Uterus (tissue), 4 donors: ENCODE data around the gene MRTFB. TPM values are rescaled to one million over a fixed set of nuclear protein-coding genes. Genes with fewer than 3 reads are reported as not detected.

Experiments
- DNase-seq, 2 donors: peaks; one replicate each; pipeline ENCODE4 v3.0.0-alpha.2; 2019 to 2020
- H3K27ac ChIP-seq, 2 donors: fragments of 200-600 bp; sonication (generic); 1 replicate in 1 of 2; 2 replicates in 1 of 2; pipeline ENCODE4 v1.5.1; 2016 to 2018
- H3K27me3 ChIP-seq, 2 donors: fragments of 200-600 bp; sonication (generic); one replicate each; pipeline ENCODE4 v1.5.1; 2018 to 2019; ENCODE audit warnings: control low read depth in 1 of 2
- H3K36me3 ChIP-seq, 2 donors: fragments of 200-600 bp; sonication (generic); one replicate each; pipeline ENCODE4 v1.5.1; 2019; ENCODE audit warnings: control low read depth in 1 of 2
- H3K4me1 ChIP-seq, 2 donors: fragments of 200-600 bp; sonication (generic); one replicate each; pipeline ENCODE4 v1.5.1; 2018 to 2019; ENCODE audit warnings: control low read depth in 1 of 2
- H3K4me3 ChIP-seq, 2 donors: fragments of 200-600 bp; sonication (generic); 1 replicate in 1 of 2; 2 replicates in 1 of 2; pipeline ENCODE4 v1.5.1; 2018 to 2019; ENCODE audit warnings: mild to moderate bottlenecking in 1 of 2
- H3K9me3 ChIP-seq, 2 donors: fragments of 200-600 bp; sonication (generic); one replicate each; pipeline ENCODE4 v1.5.1; 2019; ENCODE audit warnings: control low read depth in 1 of 2
- POLR2A ChIP-seq, 2 donors: fragments of 450-650 bp; IDR thresholded peaks; one replicate each; pipeline ENCODE4 v1.6.1; 2016; ENCODE audit warnings: antibody characterized with exemption in 2 of 2, mild to moderate bottlenecking in 1 of 2, moderate library complexity in 1 of 2
- intact Hi-C: fragments of 100-400 bp; cut with DNase I; formaldehyde crosslinking; loops from one replicate; pipeline ENCODE4 v1.15.1; 2023; ENCODE audit warnings: low total_unique reads
- total RNA-seq, 4 donors: library from RNA; depleted of rRNA in 3 of 4; stranded (reverse); fragments of >200 nt in 3 of 4; gene quantifications; one replicate each; pipeline versions ENCODE4 v1.1.0 to v1.2.4, GENCODE V29; 2014 to 2023
- TF ChIP-seq, protein P1 (sequence below), 4 experiments: fragments of 200-600 bp in 2 of 4; fragments of 450-650 bp in 2 of 4; sonication (generic) in 2 of 4; IDR thresholded peaks; one replicate each; pipeline ENCODE4 v1.5.1; 2016 to 2019; ENCODE audit warnings: antibody characterized with exemption in 4 of 4, mild to moderate bottlenecking in 2 of 4, moderate library complexity in 1 of 4
- donor health status: DM: yes; HTN: yes; CAD: no.

The MRTFB gene
- total RNA-seq, 4 donors from 2014 or later, result 49.8 to 178 (median 75.1) TPM

DNA sequence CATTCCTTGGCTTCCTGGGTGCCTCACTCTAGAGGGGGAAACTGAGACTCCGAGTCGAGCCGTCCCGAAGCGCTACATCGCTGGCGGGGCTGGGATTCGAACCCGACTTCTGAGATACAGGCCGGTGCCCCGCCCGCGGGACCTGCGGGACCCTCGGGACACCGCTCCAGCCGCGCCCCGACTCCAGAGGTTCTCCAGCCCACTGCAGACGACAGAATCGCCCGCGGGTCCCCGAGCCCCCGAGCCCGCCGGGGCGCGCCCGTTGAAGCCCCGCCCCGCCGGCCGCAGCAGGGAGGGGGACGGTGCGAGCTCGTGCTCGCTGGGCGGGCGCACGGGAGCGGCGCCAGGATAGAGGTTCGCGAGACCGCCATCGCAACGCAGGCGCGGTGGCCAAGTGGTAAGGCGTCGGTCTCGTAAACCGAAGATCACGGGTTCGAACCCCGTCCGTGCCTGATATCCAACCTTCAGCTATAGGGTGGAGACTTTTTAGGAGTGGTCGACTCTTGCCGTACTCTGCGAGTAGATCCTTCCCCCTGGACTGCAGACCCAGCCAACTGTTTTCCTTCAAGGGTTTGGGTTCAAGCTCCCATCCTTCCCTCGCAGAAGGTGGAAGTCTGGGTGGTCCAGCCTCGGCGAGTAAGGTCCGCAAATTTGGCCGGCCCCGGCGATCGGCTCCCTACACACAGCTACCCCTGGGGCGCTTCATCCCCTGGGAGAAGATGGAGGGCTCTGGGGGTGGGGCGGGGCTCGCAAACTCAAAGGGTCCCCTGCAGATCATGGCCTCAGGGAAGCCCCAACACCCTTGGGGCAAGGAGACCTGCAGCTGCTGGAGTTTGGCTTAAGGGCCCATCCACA lies 214.6 kb downstream of the MRTFB start:
- no peaks in the 10 kb centered on the region for H3K36me3 ChIP-seq
- no peaks in the 10 kb centered on the region for H3K27me3 ChIP-seq
- H3K9me3 ChIP-seq, result no peaks in the 10 kb centered on the region
- intact Hi-C loops, result no loop called here
- TF ChIP-seq, protein P1, sequence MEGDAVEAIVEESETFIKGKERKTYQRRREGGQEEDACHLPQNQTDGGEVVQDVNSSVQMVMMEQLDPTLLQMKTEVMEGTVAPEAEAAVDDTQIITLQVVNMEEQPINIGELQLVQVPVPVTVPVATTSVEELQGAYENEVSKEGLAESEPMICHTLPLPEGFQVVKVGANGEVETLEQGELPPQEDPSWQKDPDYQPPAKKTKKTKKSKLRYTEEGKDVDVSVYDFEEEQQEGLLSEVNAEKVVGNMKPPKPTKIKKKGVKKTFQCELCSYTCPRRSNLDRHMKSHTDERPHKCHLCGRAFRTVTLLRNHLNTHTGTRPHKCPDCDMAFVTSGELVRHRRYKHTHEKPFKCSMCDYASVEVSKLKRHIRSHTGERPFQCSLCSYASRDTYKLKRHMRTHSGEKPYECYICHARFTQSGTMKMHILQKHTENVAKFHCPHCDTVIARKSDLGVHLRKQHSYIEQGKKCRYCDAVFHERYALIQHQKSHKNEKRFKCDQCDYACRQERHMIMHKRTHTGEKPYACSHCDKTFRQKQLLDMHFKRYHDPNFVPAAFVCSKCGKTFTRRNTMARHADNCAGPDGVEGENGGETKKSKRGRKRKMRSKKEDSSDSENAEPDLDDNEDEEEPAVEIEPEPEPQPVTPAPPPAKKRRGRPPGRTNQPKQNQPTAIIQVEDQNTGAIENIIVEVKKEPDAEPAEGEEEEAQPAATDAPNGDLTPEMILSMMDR (IDR thresholded peaks at IDR 0.05), result peak in 1 of 4 experiments; percentile 16
- peak; percentile 46 to 60 for TF ChIP-seq POLR2A (IDR thresholded peaks at IDR 0.05)
- peak; percentile 92 to 96 for DNase-seq
- H3K4me1 ChIP-seq, result no peaks in the 10 kb centered on the region
- H3K4me3 ChIP-seq, result peak overlapping the region; percentile 82 to 85
- peak overlapping the region; percentile 93 to 94 for H3K27ac ChIP-seq

DNA sequence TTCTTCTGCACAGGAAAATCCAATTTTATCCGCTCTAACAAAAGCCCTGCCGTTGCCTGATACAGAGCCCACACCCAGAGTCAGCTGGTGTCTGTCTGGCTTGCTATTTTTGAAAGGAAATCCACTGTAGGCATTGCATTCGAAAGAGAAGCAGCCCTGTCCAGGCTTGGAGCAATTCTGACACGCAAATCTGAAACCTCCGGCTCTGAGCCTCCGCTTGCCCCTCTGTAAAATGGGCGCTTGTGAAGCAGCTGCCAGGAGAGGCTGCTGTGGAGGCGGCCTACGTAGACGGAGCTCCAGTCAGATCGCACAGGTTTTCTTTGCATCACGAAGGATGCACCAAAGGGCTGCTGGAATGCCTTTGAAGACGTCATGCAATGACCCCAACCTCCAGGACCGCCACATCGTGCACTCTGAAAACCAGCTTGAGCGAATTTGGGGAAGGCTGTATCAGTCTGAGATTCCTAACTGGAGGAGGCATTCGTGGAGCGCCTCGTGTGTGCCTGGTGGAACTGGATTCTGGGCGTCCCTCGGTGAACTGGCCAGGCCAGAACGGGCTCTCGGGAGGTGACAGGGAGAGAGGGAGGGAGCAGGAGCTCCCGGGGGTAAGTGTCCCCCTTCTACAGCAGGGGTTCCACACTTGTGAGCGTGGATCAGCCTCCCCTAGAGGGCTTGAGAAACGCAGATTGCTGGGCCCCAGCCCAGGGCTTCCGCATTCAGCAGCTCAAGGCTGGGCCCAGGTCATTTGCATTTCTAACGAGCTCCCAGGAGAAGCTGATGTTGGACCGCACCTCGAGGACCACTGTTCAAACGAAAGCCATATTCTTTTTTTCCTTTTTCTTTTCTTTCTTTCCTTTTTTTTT lies 215.5 kb downstream of the MRTFB start:
- no peaks in the 10 kb centered on the region for H3K9me3 ChIP-seq
- TF ChIP-seq, protein P1 (IDR thresholded peaks at IDR 0.05), result no peak
- TF ChIP-seq POLR2A (IDR thresholded peaks at IDR 0.05), result no peak
- H3K27me3 ChIP-seq, result no peaks in the 10 kb centered on the region
- intact Hi-C loops, result no loop called here
- DNase-seq, result no peak
- H3K27ac ChIP-seq, result peak overlapping the region; percentile 93 to 94
- H3K4me3 ChIP-seq, result peak overlapping the region; percentile 82 to 85
- H3K36me3 ChIP-seq, result no peaks in the 10 kb centered on the region
- no peaks in the 10 kb centered on the region for H3K4me1 ChIP-seq

DNA sequence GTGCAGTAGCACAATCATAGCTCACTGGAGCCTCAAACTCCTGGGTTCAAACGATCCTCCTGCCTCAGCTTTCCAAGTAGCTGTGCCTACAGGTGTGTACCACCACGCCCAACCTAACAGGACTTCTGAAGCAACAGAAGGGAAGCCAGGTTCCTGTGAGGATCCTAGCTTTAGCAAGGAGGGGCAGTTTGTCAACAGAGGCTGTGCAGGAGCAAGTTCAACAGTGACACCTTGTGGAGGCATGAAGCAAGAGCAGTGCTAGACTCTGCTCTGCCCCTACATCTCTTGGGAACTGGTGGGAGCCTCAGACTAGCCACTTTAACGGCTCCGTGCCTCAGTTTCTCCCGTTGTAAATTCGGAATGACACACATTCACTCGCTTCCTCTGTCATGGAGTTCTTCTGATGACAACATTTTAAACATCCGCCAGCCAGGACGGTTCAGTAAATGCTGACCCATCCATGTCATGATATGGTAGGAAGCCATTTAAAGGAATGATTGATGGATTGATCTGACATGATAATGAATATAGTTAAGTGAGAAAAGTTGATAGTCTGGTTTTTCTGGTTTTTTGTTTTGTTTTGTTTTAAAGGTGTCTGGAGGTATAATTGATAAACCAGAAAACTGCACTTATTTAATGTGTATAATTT lies 218.7 kb downstream of the MRTFB start:
- Histone ChIP-seq H3K27ac (no peak overlapping the region), H3K27me3 (no peaks in the 10 kb centered on the region), H3K4me3 (no peak overlapping the region), H3K36me3 (no peaks in the 10 kb centered on the region), H3K4me1 (no peaks in the 10 kb centered on the region), H3K9me3 (no peaks in the 10 kb centered on the region)
- TF ChIP-seq, protein P1 (IDR thresholded peaks at IDR 0.05), result peak in 1 of 4 experiments; percentile 9
- TF ChIP-seq POLR2A (IDR thresholded peaks at IDR 0.05), result no peak
- no peak for DNase-seq
- intact Hi-C loops, result no loop called here

DNA sequence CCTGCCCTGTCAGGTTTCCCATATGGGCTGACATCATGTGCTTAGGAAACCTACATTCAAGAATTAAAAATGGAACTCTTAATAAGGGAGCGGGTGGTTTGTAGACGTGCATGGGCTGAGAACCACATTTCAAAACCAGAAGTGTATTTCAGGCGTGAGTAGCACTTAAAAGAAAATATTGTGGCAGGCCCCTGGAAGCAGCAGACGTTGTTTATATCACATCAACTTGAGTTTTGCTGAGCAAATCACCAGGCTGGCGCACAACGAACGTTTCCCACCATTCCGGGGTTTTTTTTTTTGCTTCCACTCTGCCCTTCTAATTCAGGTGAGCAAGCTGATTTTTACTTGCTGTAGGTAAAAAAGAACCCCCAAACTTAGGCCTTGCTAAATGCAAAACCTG lies 220.2 kb downstream of the MRTFB start:
- no peak for DNase-seq
- Histone ChIP-seq H3K27ac (no peak overlapping the region), H3K4me3 (no peak overlapping the region), H3K9me3 (no peaks in the 10 kb centered on the region), H3K36me3 (no peaks in the 10 kb centered on the region), H3K4me1 (no peaks in the 10 kb centered on the region), H3K27me3 (no peaks in the 10 kb centered on the region)
- TF ChIP-seq POLR2A (IDR thresholded peaks at IDR 0.05), result no peak
- TF ChIP-seq, protein P1 (IDR thresholded peaks at IDR 0.05), result no peak
- intact Hi-C loops, result no loop called here
